Bronchial epithelial cell (primary cell): ENCODE data around the gene GOT2. TPM values are rescaled to one million over a fixed set of nuclear protein-coding genes. Genes with fewer than 3 reads are reported as not detected.

Source experiments
- DNase-seq: peaks from one replicate; pipeline ENCODE4 v3.0.0-alpha.2; 2010; ENCODE audit warnings: low read depth
- FAIRE-seq: peaks from 2 replicates; lab custom pipeline; 2011; peaks lifted over from hg19 to GRCh38; lab: Jason Lieb, UNC
- H3K27me3 ChIP-seq: 2 replicates; pipeline ENCODE4 v1.5.1; 2011; ENCODE audit warnings: low read length; ENCODE audit not compliant: control insufficient read depth, insufficient read depth
- H3K36me3 ChIP-seq: 2 replicates; pipeline ENCODE4 v1.5.1; 2011; ENCODE audit warnings: low read length; ENCODE audit not compliant: control insufficient read depth, insufficient read depth
- H3K4me3 ChIP-seq: 2 replicates; pipeline ENCODE4 v1.5.1; 2011; ENCODE audit warnings: mild to moderate bottlenecking, low read depth, low read length, control low read depth
- CTCF ChIP-seq: IDR thresholded peaks from 2 replicates; pipeline ENCODE4 v1.5.1; 2011; ENCODE audit warnings: mild to moderate bottlenecking, moderate library complexity, low read length, control low read depth, inconsistent platforms; ENCODE audit not compliant: insufficient read depth, severe bottlenecking
- total RNA-seq: library from RNA; depleted of rRNA; stranded (reverse); fragments of >200 nt; gene quantifications from 2 replicates; pipeline ENCODE4 v1.2.1, GENCODE V29; 2014

Gene GOT2
- total RNA-seq, 1 donor from 2014 or later = 31.3 TPM

GRCh38 chr16:58727028-58727781, 6.9 kb downstream of the GOT2 start:
- Histone ChIP-seq H3K36me3 (peaks cover 6% of the 10 kb centered on the region), H3K4me3 (no peak overlapping the region), H3K27me3 (no peaks in the 10 kb centered on the region)
- FAIRE-seq = no peak
- DNase-seq = no peak
- TF ChIP-seq CTCF = no peak

GRCh38 chr16:58723109-58723508, 11.0 kb downstream of the GOT2 start:
- Histone ChIP-seq H3K4me3 (no peak overlapping the region), H3K36me3 (peaks cover 13% of the 10 kb centered on the region), H3K27me3 (no peaks in the 10 kb centered on the region)
- DNase-seq (no peak), FAIRE-seq (no peak)
- TF ChIP-seq CTCF = no peak

GRCh38 chr16:58717994-58718393, 16.1 kb downstream of the GOT2 start:
- H3K27me3 ChIP-seq = no peaks in the 10 kb centered on the region
- peaks cover 20% of the 10 kb centered on the region for H3K36me3 ChIP-seq
- no peak overlapping the region for H3K4me3 ChIP-seq
- DNase-seq = no peak
- TF ChIP-seq CTCF = no peak
- FAIRE-seq = no peak

GRCh38 chr16:58716468-58716867, 17.6 kb downstream of the GOT2 start:
- Histone ChIP-seq H3K36me3 (peaks cover 25% of the 10 kb centered on the region), H3K27me3 (no peaks in the 10 kb centered on the region), H3K4me3 (no peak overlapping the region)
- DNase-seq = no peak
- FAIRE-seq = no peak
- no peak for TF ChIP-seq CTCF

- peaks cover 21% of the 10 kb centered on the region for H3K36me3 ChIP-seq
- H3K4me3 ChIP-seq = no peak overlapping the region
- FAIRE-seq (no peak), DNase-seq (no peak)
- no peak for TF ChIP-seq CTCF
- H3K27me3 ChIP-seq = no peaks in the 10 kb centered on the region
Observed at GRCh38 chr16:58713742-58714141, 20.4 kb downstream of the GOT2 start.

- TF ChIP-seq CTCF = no peak
- FAIRE-seq = no peak
- no peak overlapping the region for H3K4me3 ChIP-seq
- H3K27me3 ChIP-seq = no peaks in the 10 kb centered on the region
- DNase-seq = no peak
- H3K36me3 ChIP-seq = peaks cover 17% of the 10 kb centered on the region
Observed at GRCh38 chr16:58709333-58709732, 24.8 kb downstream of the GOT2 start.
